ENCODE measurements around the gene UBE2K.
"Not testable (repeated sequence)": the region's sequence is repeated elsewhere in the genome, so short reads cannot be mapped to it uniquely, and the experiment has no call there.

Gene UBE2K

GRCh38 chr4:39660045-39660444 is 37.9 kb upstream of the UBE2K start:
- Histone ChIP-seq H3K9me3 (ENCODE audit: control insufficient read depth in 5 of 5, low read length in 5 of 5) (no peaks in the 10 kb centered on the region), H3K27ac (ENCODE audit: low read depth, low read length) (no peak overlapping the region), H3K27me3 (ENCODE audit: control insufficient read depth in 5 of 5, insufficient read depth in 4 of 5, low read length in 5 of 5) (no peaks in the 10 kb centered on the region), H3K36me3 (ENCODE audit: control insufficient read depth in 5 of 5, insufficient read depth in 5 of 5, low read length in 5 of 5) (no peaks in the 10 kb centered on the region), H3K4me3 (ENCODE audit: low read depth in 1 of 5, low read length in 5 of 5) (no peak overlapping the region), H3K9ac (ENCODE audit: low read length in 5 of 5) (no peak overlapping the region), H3K4me1 (ENCODE audit: control insufficient read depth in 5 of 5, insufficient read depth in 5 of 5, low read length in 5 of 5) (peaks cover 0 to 5% (median 0%) of the 10 kb centered on the region in 5 donors)

DNA sequence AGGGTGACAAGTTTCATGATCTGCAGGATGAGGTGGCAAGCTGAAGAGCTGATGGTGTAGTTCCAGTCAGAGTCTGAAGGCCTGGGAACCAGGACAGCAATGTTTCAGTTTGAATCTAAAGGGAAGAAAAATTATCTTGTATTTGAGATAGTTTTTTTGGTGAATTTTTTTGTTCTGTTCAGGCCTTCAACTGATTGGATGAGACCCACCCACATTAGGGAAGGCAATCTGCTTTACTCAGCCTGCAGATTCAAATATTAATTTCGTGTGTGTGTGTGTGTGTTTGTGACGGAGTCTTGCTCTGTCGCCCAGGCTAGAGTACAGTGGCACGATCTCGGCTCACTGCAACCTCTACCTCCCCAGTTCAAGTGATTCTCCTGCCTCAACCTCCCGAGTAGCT is 37.2 kb upstream of the UBE2K start:
- Histone ChIP-seq H3K9ac (ENCODE audit: low read length in 5 of 5) (no peak overlapping the region), H3K4me1 (ENCODE audit: control insufficient read depth in 5 of 5, insufficient read depth in 5 of 5, low read length in 5 of 5) (peaks cover 0 to 4% (median 0%) of the 10 kb centered on the region in 5 donors), H3K36me3 (ENCODE audit: control insufficient read depth in 5 of 5, insufficient read depth in 5 of 5, low read length in 5 of 5) (no peaks in the 10 kb centered on the region), H3K27me3 (ENCODE audit: control insufficient read depth in 5 of 5, insufficient read depth in 4 of 5, low read length in 5 of 5) (no peaks in the 10 kb centered on the region), H3K4me3 (ENCODE audit: low read depth in 1 of 5, low read length in 5 of 5) (no peak overlapping the region), H3K9me3 (ENCODE audit: control insufficient read depth in 5 of 5, low read length in 5 of 5) (no peaks in the 10 kb centered on the region), H3K27ac (ENCODE audit: low read depth, low read length) (no peak overlapping the region)

DNA sequence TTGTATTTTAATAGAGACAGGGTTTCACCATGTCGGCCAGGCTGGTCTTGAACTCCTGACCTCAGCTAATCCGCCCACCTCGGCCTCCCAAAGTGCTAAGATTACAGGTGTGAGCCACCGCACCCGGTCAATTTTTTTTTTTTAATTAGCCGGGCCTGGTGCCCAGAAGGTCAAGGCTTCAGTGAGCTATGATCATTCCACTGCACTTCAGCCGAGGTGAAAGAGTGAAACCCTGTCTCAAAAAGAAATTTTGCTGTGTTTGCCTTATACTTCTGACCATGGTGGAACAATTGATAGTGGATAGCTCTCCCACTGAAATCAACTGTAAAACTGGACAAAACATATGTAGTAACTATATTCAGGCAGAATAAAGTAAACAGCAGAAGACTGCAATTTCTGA is 35.3 kb upstream of the UBE2K start:
- H3K36me3 ChIP-seq (ENCODE audit: control insufficient read depth in 5 of 5, insufficient read depth in 5 of 5, low read length in 5 of 5): no peaks in the 10 kb centered on the region
- H3K9me3 ChIP-seq (ENCODE audit: control insufficient read depth in 5 of 5, low read length in 5 of 5): no peaks in the 10 kb centered on the region

DNA sequence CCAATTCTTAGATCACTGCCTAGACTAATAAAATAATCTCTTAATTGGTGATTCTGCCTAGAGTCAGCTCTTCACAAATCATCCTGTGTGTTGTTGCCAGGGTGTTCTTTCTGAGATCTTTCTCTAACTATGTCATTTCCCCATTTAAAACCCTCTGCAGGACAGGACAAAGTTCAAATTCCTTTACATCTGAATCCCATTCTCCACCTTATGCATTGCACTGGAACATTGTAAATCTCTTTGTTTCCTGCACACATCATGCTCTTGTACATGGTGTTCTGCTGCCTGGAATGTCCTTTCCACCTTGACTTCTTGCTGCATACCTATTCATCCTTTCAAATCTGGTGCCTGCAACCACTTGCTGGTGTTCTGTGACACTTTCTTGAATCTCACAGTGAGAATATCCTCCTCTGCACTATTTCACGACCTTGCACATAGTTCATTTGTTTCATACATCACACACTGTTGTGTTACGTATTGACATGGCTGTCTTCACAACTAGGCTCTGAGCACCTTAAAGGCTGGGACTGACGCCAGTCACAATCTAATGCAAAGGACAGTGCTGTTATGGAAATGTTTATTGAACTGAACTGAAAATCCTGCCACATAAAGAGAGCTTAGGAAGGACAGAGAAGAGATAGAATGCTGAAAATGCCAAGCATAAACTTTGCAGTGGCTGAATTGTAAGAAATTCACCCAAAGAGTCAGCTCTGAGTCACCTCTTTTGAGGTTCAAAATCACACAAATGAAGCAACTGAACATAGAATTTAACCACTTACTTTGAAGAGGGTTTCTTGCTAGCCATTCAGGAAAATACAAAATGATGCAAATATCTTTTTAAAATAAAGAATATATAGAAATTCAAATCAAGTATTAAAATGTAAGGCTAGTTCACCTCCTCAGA is 32.9 kb upstream of the UBE2K start:
- no peaks in the 10 kb centered on the region for H3K36me3 ChIP-seq (ENCODE audit: control insufficient read depth in 5 of 5, insufficient read depth in 5 of 5, low read length in 5 of 5)

More for the DNA sequence above, 35.3 kb upstream of the UBE2K start:
- no peak overlapping the region for H3K9ac ChIP-seq (ENCODE audit: low read length in 5 of 5)
- H3K4me3 ChIP-seq (ENCODE audit: low read depth in 1 of 5, low read length in 5 of 5): no peak overlapping the region
- no peaks in the 10 kb centered on the region for H3K27me3 ChIP-seq (ENCODE audit: control insufficient read depth in 5 of 5, insufficient read depth in 4 of 5, low read length in 5 of 5)
- H3K27ac ChIP-seq (ENCODE audit: low read depth, low read length): no peak overlapping the region
- H3K4me1 ChIP-seq (ENCODE audit: control insufficient read depth in 5 of 5, insufficient read depth in 5 of 5, low read length in 5 of 5): no peaks in the 10 kb centered on the region

GRCh38 chr4:39667706-39668105 is 30.2 kb upstream of the UBE2K start:
- no peaks in the 10 kb centered on the region for H3K27me3 ChIP-seq (ENCODE audit: control insufficient read depth in 5 of 5, insufficient read depth in 4 of 5, low read length in 5 of 5)
- no peak overlapping the region for H3K27ac ChIP-seq (ENCODE audit: low read depth, low read length)
- no peaks in the 10 kb centered on the region for H3K4me1 ChIP-seq (ENCODE audit: control insufficient read depth in 5 of 5, insufficient read depth in 5 of 5, low read length in 5 of 5)
- no peaks in the 10 kb centered on the region for H3K9me3 ChIP-seq (ENCODE audit: control insufficient read depth in 5 of 5, low read length in 5 of 5)
- H3K36me3 ChIP-seq (ENCODE audit: control insufficient read depth in 5 of 5, insufficient read depth in 5 of 5, low read length in 5 of 5): no peaks in the 10 kb centered on the region
- H3K4me3 ChIP-seq (ENCODE audit: low read depth in 1 of 5, low read length in 5 of 5): no peak overlapping the region
- no peak overlapping the region for H3K9ac ChIP-seq (ENCODE audit: low read length in 5 of 5)

More for the DNA sequence above, 32.9 kb upstream of the UBE2K start:
- H3K27me3 ChIP-seq (ENCODE audit: control insufficient read depth in 5 of 5, insufficient read depth in 4 of 5, low read length in 5 of 5): no peaks in the 10 kb centered on the region
- no peak overlapping the region for H3K9ac ChIP-seq (ENCODE audit: low read length in 5 of 5)
- H3K27ac ChIP-seq (ENCODE audit: low read depth, low read length): no peak overlapping the region
- H3K4me3 ChIP-seq (ENCODE audit: low read depth in 1 of 5, low read length in 5 of 5): no peak overlapping the region
- H3K4me1 ChIP-seq (ENCODE audit: control insufficient read depth in 5 of 5, insufficient read depth in 5 of 5, low read length in 5 of 5): no peaks in the 10 kb centered on the region
- H3K9me3 ChIP-seq (ENCODE audit: control insufficient read depth in 5 of 5, low read length in 5 of 5): no peaks in the 10 kb centered on the region

- Histone ChIP-seq H3K9me3 (ENCODE audit: control insufficient read depth in 5 of 5, low read length in 5 of 5) (no peaks in the 10 kb centered on the region), H3K4me1 (ENCODE audit: control insufficient read depth in 5 of 5, insufficient read depth in 5 of 5, low read length in 5 of 5) (no peaks in the 10 kb centered on the region), H3K36me3 (ENCODE audit: control insufficient read depth in 5 of 5, insufficient read depth in 5 of 5, low read length in 5 of 5) (no peaks in the 10 kb centered on the region)
Observed at GRCh38 chr4:39668887-39669286, 29.0 kb upstream of the UBE2K start.

DNA sequence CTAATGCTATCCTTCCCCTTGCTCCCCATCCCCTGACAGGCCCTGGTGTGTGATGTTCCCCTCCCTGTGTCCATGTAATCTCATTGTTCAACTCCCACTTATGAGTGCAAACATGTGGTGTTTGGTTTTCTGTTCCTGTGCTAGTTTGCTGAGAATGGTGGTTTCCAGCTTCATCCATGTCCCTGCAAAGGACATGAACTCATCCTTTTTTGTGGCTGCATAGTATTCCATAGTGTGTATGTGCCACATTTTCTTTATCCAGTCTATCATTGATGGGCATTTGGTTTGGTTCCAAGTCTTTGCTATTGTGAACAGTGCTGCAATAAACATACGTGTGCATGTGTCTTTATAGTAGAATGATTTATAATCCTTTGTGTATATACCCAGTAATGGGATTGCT is 27.6 kb upstream of the UBE2K start:
- H3K36me3 ChIP-seq (ENCODE audit: control insufficient read depth in 5 of 5, insufficient read depth in 5 of 5, low read length in 5 of 5); H3K9me3 ChIP-seq (ENCODE audit: control insufficient read depth in 5 of 5, low read length in 5 of 5); H3K4me3 ChIP-seq (ENCODE audit: low read depth in 1 of 5, low read length in 5 of 5); H3K9ac ChIP-seq (ENCODE audit: low read length in 5 of 5); H3K27ac ChIP-seq (ENCODE audit: low read depth, low read length); H3K27me3 ChIP-seq (ENCODE audit: control insufficient read depth in 5 of 5, insufficient read depth in 4 of 5, low read length in 5 of 5); H3K4me1 ChIP-seq (ENCODE audit: control insufficient read depth in 5 of 5, insufficient read depth in 5 of 5, low read length in 5 of 5): not testable (repeated sequence)

More at GRCh38 chr4:39668887-39669286, 29.0 kb upstream of the UBE2K start:
- H3K27me3 ChIP-seq (ENCODE audit: control insufficient read depth in 5 of 5, insufficient read depth in 4 of 5, low read length in 5 of 5): no peaks in the 10 kb centered on the region
- no peak overlapping the region for H3K9ac ChIP-seq (ENCODE audit: low read length in 5 of 5)
- no peak overlapping the region for H3K4me3 ChIP-seq (ENCODE audit: low read depth in 1 of 5, low read length in 5 of 5)
- no peak overlapping the region for H3K27ac ChIP-seq (ENCODE audit: low read depth, low read length)

DNA sequence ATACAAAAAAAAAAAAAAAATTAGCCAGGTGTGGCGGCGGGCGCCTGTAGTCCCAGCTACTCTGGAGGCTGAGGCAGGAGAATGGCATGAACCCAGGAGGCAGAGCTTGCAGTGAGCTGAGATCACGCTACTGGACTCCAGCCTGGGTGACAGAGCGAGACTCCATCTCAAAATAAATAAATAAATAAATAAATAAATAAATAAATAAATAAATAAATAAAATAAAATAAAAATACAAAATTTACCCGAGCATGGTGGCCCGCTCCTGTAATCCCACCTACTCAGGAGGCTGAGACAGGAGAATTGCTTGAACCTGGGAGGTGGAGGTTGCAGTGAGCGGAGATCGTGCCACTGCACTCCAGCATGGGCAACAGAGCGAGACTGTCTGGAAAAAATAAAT is 22.3 kb upstream of the UBE2K start:
- not testable (repeated sequence) for H3K27ac ChIP-seq (ENCODE audit: low read depth, low read length); H3K9ac ChIP-seq (ENCODE audit: low read length in 5 of 5); H3K9me3 ChIP-seq (ENCODE audit: control insufficient read depth in 5 of 5, low read length in 5 of 5); H3K4me1 ChIP-seq (ENCODE audit: control insufficient read depth in 5 of 5, insufficient read depth in 5 of 5, low read length in 5 of 5); H3K4me3 ChIP-seq (ENCODE audit: low read depth in 1 of 5, low read length in 5 of 5); H3K36me3 ChIP-seq (ENCODE audit: control insufficient read depth in 5 of 5, insufficient read depth in 5 of 5, low read length in 5 of 5); H3K27me3 ChIP-seq (ENCODE audit: control insufficient read depth in 5 of 5, insufficient read depth in 4 of 5, low read length in 5 of 5)

DNA sequence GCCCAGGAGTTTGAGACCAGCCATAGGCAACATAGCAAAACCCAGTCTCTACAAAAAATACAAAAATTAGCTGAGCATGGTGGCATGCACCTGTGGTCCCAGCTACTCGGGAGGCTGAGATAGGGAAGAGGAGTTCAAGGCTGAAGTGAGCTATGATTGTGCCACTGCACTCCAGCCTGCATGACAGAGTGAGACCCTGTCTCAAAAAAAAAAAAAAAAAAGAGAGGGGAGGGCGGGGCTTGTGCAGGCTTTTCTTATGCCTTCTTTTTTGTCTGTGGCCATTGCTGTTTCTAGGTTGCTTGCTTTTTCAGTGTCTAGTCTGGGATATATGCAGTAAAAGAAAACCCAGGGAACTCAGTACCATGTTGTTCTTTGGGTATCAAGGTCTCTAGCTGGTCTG is 16.9 kb upstream of the UBE2K start:
- not testable (repeated sequence) for H3K27ac ChIP-seq (ENCODE audit: low read depth, low read length); H3K4me1 ChIP-seq (ENCODE audit: control insufficient read depth in 5 of 5, insufficient read depth in 5 of 5, low read length in 5 of 5); H3K27me3 ChIP-seq (ENCODE audit: control insufficient read depth in 5 of 5, insufficient read depth in 4 of 5, low read length in 5 of 5); H3K9me3 ChIP-seq (ENCODE audit: control insufficient read depth in 5 of 5, low read length in 5 of 5); H3K4me3 ChIP-seq (ENCODE audit: low read depth in 1 of 5, low read length in 5 of 5); H3K36me3 ChIP-seq (ENCODE audit: control insufficient read depth in 5 of 5, insufficient read depth in 5 of 5, low read length in 5 of 5); H3K9ac ChIP-seq (ENCODE audit: low read length in 5 of 5)

GRCh38 chr4:39682138-39682537 is 15.8 kb upstream of the UBE2K start:
- Histone ChIP-seq H3K4me1 (ENCODE audit: control insufficient read depth in 5 of 5, insufficient read depth in 5 of 5, low read length in 5 of 5) (peaks cover 0 to 7% (median 0%) of the 10 kb centered on the region in 5 donors), H3K27me3 (ENCODE audit: control insufficient read depth in 5 of 5, insufficient read depth in 4 of 5, low read length in 5 of 5) (no peaks in the 10 kb centered on the region), H3K36me3 (ENCODE audit: control insufficient read depth in 5 of 5, insufficient read depth in 5 of 5, low read length in 5 of 5) (no peaks in the 10 kb centered on the region), H3K9me3 (ENCODE audit: control insufficient read depth in 5 of 5, low read length in 5 of 5) (no peaks in the 10 kb centered on the region), H3K9ac (ENCODE audit: low read length in 5 of 5) (no peak overlapping the region), H3K27ac (ENCODE audit: low read depth, low read length) (no peak overlapping the region), H3K4me3 (ENCODE audit: low read depth in 1 of 5, low read length in 5 of 5) (no peak overlapping the region)
